ENCODE measurements around the gene KRTAP5-4.
"Not testable (repeated sequence)": the region's sequence is repeated elsewhere in the genome, so short reads cannot be mapped to it uniquely, and the experiment has no call there.

The KRTAP5-4 gene

DNA sequence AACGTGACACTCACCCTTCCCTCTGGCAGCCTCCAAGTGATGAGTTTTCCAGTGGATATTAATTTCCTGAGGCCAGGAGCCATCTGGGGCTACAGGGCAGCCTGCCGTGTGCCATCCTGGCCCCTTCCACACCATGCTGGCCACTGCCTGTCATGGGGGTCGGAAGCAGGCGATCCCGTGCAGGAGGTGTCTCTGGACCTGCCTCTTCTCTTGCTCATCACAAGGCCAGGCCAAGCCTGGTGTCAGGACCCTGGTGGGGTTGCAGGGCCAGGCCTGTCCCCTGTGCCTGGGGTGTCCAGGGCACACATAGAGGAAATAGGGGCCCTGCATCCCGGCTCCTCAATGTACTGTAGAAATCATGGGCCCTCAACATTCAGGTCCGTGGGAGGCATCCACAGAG, 17.2 kb downstream of the KRTAP5-4 start:
- Histone ChIP-seq H3K27me3 (ENCODE audit: insufficient read depth, low read length, poor library complexity, severe bottlenecking) (no peaks in the 10 kb centered on the region), H3K4me2 (ENCODE audit: low read depth, low read length, poor library complexity, severe bottlenecking) (no peak overlapping the region), H3K9me3 (ENCODE audit: insufficient read depth, low read depth, low read length) (no peaks in the 10 kb centered on the region), H3K9ac (ENCODE audit: low read depth, low read length, poor library complexity, severe bottlenecking) (no peak overlapping the region), H3K36me3 (ENCODE audit: insufficient read depth, low read length) (no peaks in the 10 kb centered on the region), H3K4me1 (ENCODE audit: insufficient read depth, low read length, poor library complexity, severe bottlenecking) (no peaks in the 10 kb centered on the region), H3K9me2 (replicated peaks; ENCODE audit: low read depth, low read length) (no peaks in the 10 kb centered on the region), H3K4me3 (ENCODE audit: low read length, poor library complexity, severe bottlenecking) (no peak overlapping the region), H3F3A (ENCODE audit: low read depth) (no peaks in the 10 kb centered on the region), H3K79me2 (ENCODE audit: insufficient read depth, low read length) (no peaks in the 10 kb centered on the region), H4K20me1 (ENCODE audit: insufficient read depth, low read length, poor library complexity, severe bottlenecking) (no peaks in the 10 kb centered on the region), H2AFZ (ENCODE audit: low read length) (no peak overlapping the region)
- TF ChIP-seq EZH2phosphoT487 (IDR thresholded peaks at IDR 0.05; ENCODE audit: borderline replicate concordance) = no peak
- TF ChIP-seq, protein P1, sequence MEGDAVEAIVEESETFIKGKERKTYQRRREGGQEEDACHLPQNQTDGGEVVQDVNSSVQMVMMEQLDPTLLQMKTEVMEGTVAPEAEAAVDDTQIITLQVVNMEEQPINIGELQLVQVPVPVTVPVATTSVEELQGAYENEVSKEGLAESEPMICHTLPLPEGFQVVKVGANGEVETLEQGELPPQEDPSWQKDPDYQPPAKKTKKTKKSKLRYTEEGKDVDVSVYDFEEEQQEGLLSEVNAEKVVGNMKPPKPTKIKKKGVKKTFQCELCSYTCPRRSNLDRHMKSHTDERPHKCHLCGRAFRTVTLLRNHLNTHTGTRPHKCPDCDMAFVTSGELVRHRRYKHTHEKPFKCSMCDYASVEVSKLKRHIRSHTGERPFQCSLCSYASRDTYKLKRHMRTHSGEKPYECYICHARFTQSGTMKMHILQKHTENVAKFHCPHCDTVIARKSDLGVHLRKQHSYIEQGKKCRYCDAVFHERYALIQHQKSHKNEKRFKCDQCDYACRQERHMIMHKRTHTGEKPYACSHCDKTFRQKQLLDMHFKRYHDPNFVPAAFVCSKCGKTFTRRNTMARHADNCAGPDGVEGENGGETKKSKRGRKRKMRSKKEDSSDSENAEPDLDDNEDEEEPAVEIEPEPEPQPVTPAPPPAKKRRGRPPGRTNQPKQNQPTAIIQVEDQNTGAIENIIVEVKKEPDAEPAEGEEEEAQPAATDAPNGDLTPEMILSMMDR (conservative IDR thresholded peaks at IDR 0.05; ENCODE audit: low read length) = no peak

DNA sequence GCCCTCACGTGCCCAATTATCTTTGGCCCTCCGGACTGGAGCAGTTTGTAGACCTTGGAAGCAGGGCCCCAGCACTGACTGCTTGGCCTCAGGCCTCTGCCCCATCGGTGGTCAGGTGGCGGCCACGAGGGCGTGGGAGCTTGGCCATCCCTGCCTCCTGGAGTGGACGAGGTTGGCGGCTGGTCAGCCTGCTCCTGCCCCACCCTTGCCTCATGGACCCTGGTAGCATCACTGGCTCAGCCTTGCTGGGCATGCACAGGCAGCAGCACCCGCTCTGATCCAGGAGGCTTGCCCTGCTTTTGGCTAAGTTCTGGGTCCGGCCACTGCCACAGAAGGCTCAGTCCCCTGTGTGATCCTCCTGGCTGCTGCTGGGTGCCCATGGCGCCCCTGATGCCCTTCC, 17.8 kb downstream of the KRTAP5-4 start:
- Histone ChIP-seq H3K79me2 (ENCODE audit: insufficient read depth, low read length) (no peaks in the 10 kb centered on the region), H3K4me3 (ENCODE audit: low read length, poor library complexity, severe bottlenecking) (no peak overlapping the region), H3F3A (ENCODE audit: low read depth) (no peaks in the 10 kb centered on the region), H3K4me1 (ENCODE audit: insufficient read depth, low read length, poor library complexity, severe bottlenecking) (no peaks in the 10 kb centered on the region), H3K4me2 (ENCODE audit: low read depth, low read length, poor library complexity, severe bottlenecking) (no peak overlapping the region), H2AFZ (ENCODE audit: low read length) (no peak overlapping the region), H3K9me2 (replicated peaks; ENCODE audit: low read depth, low read length) (no peaks in the 10 kb centered on the region), H4K20me1 (ENCODE audit: insufficient read depth, low read length, poor library complexity, severe bottlenecking) (no peaks in the 10 kb centered on the region), H3K36me3 (ENCODE audit: insufficient read depth, low read length) (no peaks in the 10 kb centered on the region), H3K9me3 (ENCODE audit: insufficient read depth, low read depth, low read length) (no peaks in the 10 kb centered on the region), H3K9ac (ENCODE audit: low read depth, low read length, poor library complexity, severe bottlenecking) (no peak overlapping the region), H3K27me3 (ENCODE audit: insufficient read depth, low read length, poor library complexity, severe bottlenecking) (no peaks in the 10 kb centered on the region)
- TF ChIP-seq EZH2phosphoT487 (IDR thresholded peaks at IDR 0.05; ENCODE audit: borderline replicate concordance) = no peak
- TF ChIP-seq, protein P1 (conservative IDR thresholded peaks at IDR 0.05; ENCODE audit: low read length) = no peak

DNA sequence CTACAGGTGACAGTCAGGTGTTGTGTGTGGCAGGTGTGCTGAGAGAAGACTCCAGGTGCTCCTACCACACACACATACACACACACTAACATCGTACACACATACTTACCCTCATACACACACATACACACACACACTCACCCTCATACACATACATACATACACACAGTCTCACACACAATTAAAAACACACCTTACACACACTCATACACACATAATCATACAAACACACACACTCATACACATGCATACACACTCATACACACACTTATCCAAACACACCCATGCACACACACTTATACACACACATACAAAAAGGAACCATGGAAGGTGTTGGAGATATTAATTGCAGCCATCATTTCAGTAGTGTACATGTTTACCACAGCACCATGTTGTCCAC, 18.3 kb downstream of the KRTAP5-4 start:
- Histone ChIP-seq H3K9me3 (ENCODE audit: insufficient read depth, low read depth, low read length) (no peaks in the 10 kb centered on the region), H3K27me3 (ENCODE audit: insufficient read depth, low read length, poor library complexity, severe bottlenecking) (no peaks in the 10 kb centered on the region), H3K4me3 (ENCODE audit: low read length, poor library complexity, severe bottlenecking) (no peak overlapping the region), H3K4me1 (ENCODE audit: insufficient read depth, low read length, poor library complexity, severe bottlenecking) (no peaks in the 10 kb centered on the region), H3K79me2 (ENCODE audit: insufficient read depth, low read length) (no peaks in the 10 kb centered on the region), H4K20me1 (ENCODE audit: insufficient read depth, low read length, poor library complexity, severe bottlenecking) (no peaks in the 10 kb centered on the region), H3K9me2 (replicated peaks; ENCODE audit: low read depth, low read length) (no peaks in the 10 kb centered on the region), H3K9ac (ENCODE audit: low read depth, low read length, poor library complexity, severe bottlenecking) (no peak overlapping the region), H2AFZ (ENCODE audit: low read length) (no peak overlapping the region), H3K4me2 (ENCODE audit: low read depth, low read length, poor library complexity, severe bottlenecking) (no peak overlapping the region), H3F3A (ENCODE audit: low read depth) (no peaks in the 10 kb centered on the region), H3K36me3 (ENCODE audit: insufficient read depth, low read length) (no peaks in the 10 kb centered on the region)
- no peak for TF ChIP-seq EZH2phosphoT487 (IDR thresholded peaks at IDR 0.05; ENCODE audit: borderline replicate concordance)
- TF ChIP-seq, protein P1 (conservative IDR thresholded peaks at IDR 0.05; ENCODE audit: low read length) = no peak

DNA sequence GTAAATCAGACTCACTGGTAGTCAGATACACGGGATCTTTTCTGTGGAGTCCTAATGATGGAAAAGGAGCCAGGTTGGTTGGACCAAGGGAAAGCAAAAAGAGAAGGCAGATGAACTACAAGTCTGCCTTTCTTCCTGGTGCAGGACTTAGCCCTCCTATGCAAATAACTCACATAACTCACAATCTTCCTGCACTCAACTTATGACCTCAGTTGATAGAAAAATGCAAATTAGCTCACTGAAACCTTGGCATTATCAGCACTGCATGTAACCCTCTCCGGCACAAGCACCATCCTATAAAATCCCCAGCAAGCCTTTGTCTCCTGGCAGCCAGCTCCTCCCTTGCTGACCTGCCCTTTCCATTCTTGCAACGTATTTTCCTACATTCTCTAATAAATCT, 20.3 kb downstream of the KRTAP5-4 start:
- H3K4me2 ChIP-seq (ENCODE audit: low read depth, low read length, poor library complexity, severe bottlenecking); H2AFZ ChIP-seq (ENCODE audit: low read length); H3K4me3 ChIP-seq (ENCODE audit: low read length, poor library complexity, severe bottlenecking); H3K9ac ChIP-seq (ENCODE audit: low read depth, low read length, poor library complexity, severe bottlenecking); H3K9me2 ChIP-seq (replicated peaks; ENCODE audit: low read depth, low read length); H3F3A ChIP-seq (ENCODE audit: low read depth); H3K9me3 ChIP-seq (ENCODE audit: insufficient read depth, low read depth, low read length); H4K20me1 ChIP-seq (ENCODE audit: insufficient read depth, low read length, poor library complexity, severe bottlenecking); H3K27me3 ChIP-seq (ENCODE audit: insufficient read depth, low read length, poor library complexity, severe bottlenecking); H3K36me3 ChIP-seq (ENCODE audit: insufficient read depth, low read length); H3K79me2 ChIP-seq (ENCODE audit: insufficient read depth, low read length); H3K4me1 ChIP-seq (ENCODE audit: insufficient read depth, low read length, poor library complexity, severe bottlenecking): not testable (repeated sequence)
